GM12878 (cell line): ENCODE results near the gene SLC17A2. TPM values are rescaled to one million over a fixed set of nuclear protein-coding genes. Genes with fewer than 3 reads are reported as not detected.

Experiments used
- ATAC-seq: fragments of 200-7000 bp; cut with Tn5 transposase; 3 replicates; pipeline ENCODE4 v1.9.1; 2020; ENCODE audit warnings: mild to moderate bottlenecking, moderate library complexity
- BruUV-seq: library from RNA; stranded (reverse); fragments of 400-500 nt; replicated peaks from 2 replicates; lab custom pipeline; 2021; lab: Mats Ljungman, UMichigan
- CTCF ChIA-PET: fragments of 300-600 bp; sonication (Branson Sonifier 250); formaldehyde crosslinking; extraction: SDS; loops from one replicate; lab custom pipeline; 2021; ENCODE audit warnings: inconsistent platforms; lab: Yijun Ruan, JAX
- POLR2A ChIA-PET: fragments of 350-600 bp; formaldehyde crosslinking; extraction: SDS; loops from one replicate; lab custom pipeline; 2021; ENCODE audit warnings: inconsistent platforms; lab: Charles Lee
- RAD21 ChIA-PET: fragments of 300-600 bp; sonication (Branson Sonifier 250); formaldehyde crosslinking; loops from one replicate; lab custom pipeline; 2023; ENCODE audit warnings: antibody characterized with exemption; ENCODE audit not compliant: unreplicated experiment; lab: Charles Lee
- SMC1A ChIA-PET: fragments of 300-600 bp; sonication (Branson Sonifier 250); formaldehyde crosslinking; loops from one replicate; lab custom pipeline; 2023; ENCODE audit not compliant: unreplicated experiment, uncharacterized antibody; lab: Charles Lee
- DNase-seq: peaks from one replicate; pipeline ENCODE4 v3.0.0-alpha.2; 2011; ENCODE audit warnings: low read depth, low spot score
- FAIRE-seq: peaks from 3 replicates; lab custom pipeline; 2011; peaks lifted over from hg19 to GRCh38; lab: Jason Lieb, UNC
- H2AFZ ChIP-seq: 2 replicates; pipeline ENCODE4 v1.6.0; 2011; ENCODE audit warnings: low read depth, low read length, control low read depth; ENCODE audit not compliant: control insufficient read depth
- H3K27ac ChIP-seq: 2 replicates; pipeline ENCODE4 v1.5.1; 2011; ENCODE audit warnings: control low read depth; ENCODE audit not compliant: control insufficient read depth, insufficient read depth
- H3K27me3 ChIP-seq, 2 experiments: replicated peaks in 1 of 2; 2 replicates each; pipeline versions ENCODE4 v1.6.0 to v1.6.1; 2011; ENCODE audit warnings: low read length in 1 of 2; ENCODE audit not compliant: control insufficient read depth in 2 of 2, insufficient read depth in 2 of 2
- H3K36me3 ChIP-seq, 2 experiments: 2 replicates each; pipeline ENCODE4 v1.5.1; 2011; ENCODE audit warnings: low read length in 1 of 2; ENCODE audit not compliant: control insufficient read depth in 2 of 2, insufficient read depth in 2 of 2
- H3K4me1 ChIP-seq: 2 replicates; pipeline ENCODE4 v1.6.1; 2011; ENCODE audit warnings: mild to moderate bottlenecking, low read length, moderate library complexity, mixed read lengths; ENCODE audit not compliant: control insufficient read depth, insufficient read depth
- H3K4me2 ChIP-seq: 2 replicates; pipeline ENCODE4 v1.6.0; 2011; ENCODE audit warnings: control low read depth; ENCODE audit not compliant: control insufficient read depth, insufficient read depth
- H3K4me3 ChIP-seq: fragments of 200-600 bp; sonication (generic); 2 replicates; pipeline ENCODE4 v1.5.1; 2016
- H3K79me2 ChIP-seq: 2 replicates; pipeline ENCODE4 v1.6.0; 2011; ENCODE audit warnings: low read length; ENCODE audit not compliant: control insufficient read depth, insufficient read depth
- H3K9ac ChIP-seq: 2 replicates; pipeline ENCODE4 v1.8.0; 2011; ENCODE audit warnings: low read length, control low read depth, mixed read lengths; ENCODE audit not compliant: control insufficient read depth, insufficient read depth
- H3K9me3 ChIP-seq: replicated peaks from 3 replicates; pipeline ENCODE4 v1.5.1; 2011; ENCODE audit warnings: mild to moderate bottlenecking, low read length; ENCODE audit not compliant: control insufficient read depth, insufficient read depth
- H4K20me1 ChIP-seq: 2 replicates; pipeline ENCODE4 v1.6.0; 2011; ENCODE audit not compliant: control insufficient read depth, insufficient read depth
- EZH2 ChIP-seq: IDR thresholded peaks from 2 replicates; pipeline ENCODE4 v1.6.1; 2012; ENCODE audit warnings: low read depth, mild to moderate bottlenecking, control low read depth, inconsistent platforms, low read length, borderline replicate concordance; ENCODE audit not compliant: control insufficient read depth
- GABPA ChIP-seq: IDR thresholded peaks from 2 replicates; pipeline ENCODE4 v1.6.1; 2014; ENCODE audit warnings: antibody characterized with exemption, low read depth, mild to moderate bottlenecking, inconsistent platforms
- TARDBP ChIP-seq: IDR thresholded peaks from 2 replicates; pipeline ENCODE4 v1.6.1; 2016; ENCODE audit warnings: borderline replicate concordance
- WGBS: methylation state at CpG from one replicate; pipeline ENCODE4 v1.1.6; 2016; ENCODE audit warnings: low lambda C conversion rate; ENCODE audit not compliant: insufficient replicate concordance, insufficient coverage; ENCODE audit errors: missing lambda C conversion rate; 5-methylcytosine and 5-hydroxymethylcytosine counted together
- in situ Hi-C: fragments of 300-500 bp; cut with MboI; formaldehyde crosslinking; loops from 9 replicates; pipeline ENCODE4 v1.14.3; 2018; ENCODE audit warnings: mixed read lengths
- intact Hi-C: fragments of 100-400 bp; cut with micrococcal nuclease; formaldehyde crosslinking; loops from one replicate; pipeline ENCODE4 v1.14.2; 2022; ENCODE audit not compliant: unreplicated experiment
- polyA plus RNA-seq, 11 experiments: library from polyadenylated mRNA; depleted of rRNA in 4 of 11; unstranded in 6 of 11; stranded (reverse) in 5 of 11; fragments of >200 nt; fragmentation: Nextera tagmentation in 4 of 11; fragmentation: Illumina TruSeq in 1 of 11; extraction: Ambion mirVana in 4 of 11; extraction: Trizol in 1 of 11; gene quantifications; 1 replicate in 1 of 11; 2 replicates in 10 of 11; pipeline versions ENCODE4 v1.2.1 to v1.2.3, GENCODE V29; 2011 to 2016; ENCODE audit warnings: inconsistent platforms in 2 of 11, missing spikeins in 2 of 11, low read depth in 1 of 11
- total RNA-seq, 4 experiments: library from RNA; depleted of rRNA in 3 of 4; stranded (reverse); fragments of >200 nt in 3 of 4; fragmentation: Illumina TruSeq in 1 of 4; extraction: Trizol in 1 of 4; gene quantifications; 2 replicates each; pipeline versions ENCODE4 v1.2.1 to v1.2.3, GENCODE V29; 2013 to 2021
- TF ChIP-seq, protein P1 (sequence below), 3 experiments: IDR thresholded peaks in 2 of 3; conservative IDR thresholded peaks in 1 of 3; 2 replicates each; pipeline ENCODE4 v1.5.1; 2011; ENCODE audit warnings: low read depth in 3 of 3, low read length in 3 of 3, mild to moderate bottlenecking in 3 of 3, control low read depth in 2 of 3, moderate library complexity in 2 of 3, inconsistent platforms in 1 of 3, mixed read lengths in 1 of 3; ENCODE audit not compliant: control insufficient read depth in 2 of 3, insufficient read depth in 1 of 3; ENCODE audit errors: extremely low read depth in 1 of 3

The SLC17A2 gene
- total and polyA plus RNA-seq, 10 of the 15 experiments (the other 5 are each of a cell fraction or from before 2014, with no cell fraction given): not detected

DNA sequence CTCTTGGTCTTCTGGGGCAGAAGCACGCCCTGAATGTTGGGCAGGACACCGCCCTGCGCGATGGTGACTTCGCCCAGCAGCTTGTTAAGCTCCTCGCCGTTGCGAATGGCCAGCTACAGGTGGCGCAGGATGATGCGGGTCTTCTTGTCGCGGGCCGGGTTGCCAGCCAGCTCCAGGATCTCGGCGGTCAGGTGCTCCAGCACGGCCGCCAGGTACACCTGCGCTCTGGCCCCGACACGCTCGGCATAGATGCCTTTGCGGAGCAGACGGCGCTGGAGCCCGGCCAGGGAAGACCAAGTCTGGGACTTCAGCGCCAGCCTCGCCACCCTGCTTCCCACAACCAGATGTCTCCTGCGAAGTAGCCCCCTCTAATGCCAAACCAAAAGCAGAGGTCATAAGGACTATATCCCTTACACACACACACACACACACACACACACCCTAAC lies 48.4 kb downstream of the SLC17A2 start:
- H3K27ac ChIP-seq: no peak overlapping the region
- ChIA-PET SMC1A (no interaction called here), CTCF (interaction anchor here (0.8 to 1.5 kb wide), 4 partner anchors 25 to 162 kb away, joined by 3 to 6 read pairs (median 4); partner anchors contain the start of gene TRIM38), RAD21 (interaction anchor here (0.7 kb wide), 1 partner anchor 110 kb away, joined by 4 read pairs; no protein-coding TSS in a partner anchor), POLR2A (no interaction called here)
- peak overlapping the region; percentile 23 for H3K4me2 ChIP-seq
- no peaks in the 10 kb centered on the region for H4K20me1 ChIP-seq
- no peaks in the 10 kb centered on the region for H3K4me1 ChIP-seq
- H3K79me2 ChIP-seq: no peaks in the 10 kb centered on the region
- no peak overlapping the region for H3K9ac ChIP-seq
- in situ Hi-C loops (no loop called here), intact Hi-C loops (no loop called here)
- 18% methylated on average over 28 of the region's 28 CpGs for WGBS
- no peak for FAIRE-seq
- no peak overlapping the region for H3K4me3 ChIP-seq
- H3K9me3 ChIP-seq: no peaks in the 10 kb centered on the region
- BruUV-seq: no TSS peak
- H3K27me3 ChIP-seq: no peaks in the 10 kb centered on the region; a peak in 1 of 4 replicates
- peak overlapping the region; percentile 31 for H2AFZ ChIP-seq
- no peak for DNase-seq
- peak; percentile 31 for ATAC-seq
- no peaks in the 10 kb centered on the region for H3K36me3 ChIP-seq
- TF ChIP-seq, protein P1, sequence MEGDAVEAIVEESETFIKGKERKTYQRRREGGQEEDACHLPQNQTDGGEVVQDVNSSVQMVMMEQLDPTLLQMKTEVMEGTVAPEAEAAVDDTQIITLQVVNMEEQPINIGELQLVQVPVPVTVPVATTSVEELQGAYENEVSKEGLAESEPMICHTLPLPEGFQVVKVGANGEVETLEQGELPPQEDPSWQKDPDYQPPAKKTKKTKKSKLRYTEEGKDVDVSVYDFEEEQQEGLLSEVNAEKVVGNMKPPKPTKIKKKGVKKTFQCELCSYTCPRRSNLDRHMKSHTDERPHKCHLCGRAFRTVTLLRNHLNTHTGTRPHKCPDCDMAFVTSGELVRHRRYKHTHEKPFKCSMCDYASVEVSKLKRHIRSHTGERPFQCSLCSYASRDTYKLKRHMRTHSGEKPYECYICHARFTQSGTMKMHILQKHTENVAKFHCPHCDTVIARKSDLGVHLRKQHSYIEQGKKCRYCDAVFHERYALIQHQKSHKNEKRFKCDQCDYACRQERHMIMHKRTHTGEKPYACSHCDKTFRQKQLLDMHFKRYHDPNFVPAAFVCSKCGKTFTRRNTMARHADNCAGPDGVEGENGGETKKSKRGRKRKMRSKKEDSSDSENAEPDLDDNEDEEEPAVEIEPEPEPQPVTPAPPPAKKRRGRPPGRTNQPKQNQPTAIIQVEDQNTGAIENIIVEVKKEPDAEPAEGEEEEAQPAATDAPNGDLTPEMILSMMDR (IDR thresholded peaks at IDR 0.05 in 2 of 3, conservative IDR thresholded peaks at IDR 0.05 in 1 of 3; ENCODE audit: control insufficient read depth in 2 of 3, extremely low read depth in 1 of 3, insufficient read depth in 1 of 3, low read depth in 3 of 3, low read length in 3 of 3): peak; percentile 0 to 22 (median 15); a peak in 1 of 6 replicates
- TF ChIP-seq GABPA: no peak

DNA sequence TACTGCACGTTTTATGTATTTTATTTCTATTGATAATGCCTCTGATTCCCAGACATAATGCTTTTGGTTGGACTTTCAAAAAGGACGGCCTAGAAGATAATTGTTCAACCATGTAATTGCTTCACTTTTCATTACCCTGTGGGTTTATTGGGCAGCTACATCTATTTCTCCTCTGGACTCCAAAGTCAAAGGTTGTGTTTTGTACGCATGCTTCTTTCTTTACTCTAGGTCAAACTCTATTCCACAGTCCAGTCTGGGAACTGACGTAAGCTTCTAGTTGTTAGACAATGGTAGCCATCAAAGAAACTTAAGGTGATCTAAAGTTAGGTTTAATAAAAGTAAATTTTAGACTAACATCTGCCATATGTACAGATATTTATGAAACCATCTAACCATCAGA lies 49.9 kb downstream of the SLC17A2 start:
- ChIA-PET RAD21 (interaction anchor here (0.8 kb wide), 1 partner anchor 123 kb away, joined by 3 read pairs; no protein-coding TSS in a partner anchor), POLR2A (no interaction called here), CTCF (no interaction called here), SMC1A (no interaction called here)
- no peak overlapping the region for H3K4me2 ChIP-seq
- H3K79me2 ChIP-seq: no peaks in the 10 kb centered on the region
- H3K27me3 ChIP-seq: no peaks in the 10 kb centered on the region
- no peak overlapping the region for H3K9ac ChIP-seq
- in situ Hi-C loops (no loop called here), intact Hi-C loops (no loop called here)
- no peaks in the 10 kb centered on the region for H3K9me3 ChIP-seq
- H2AFZ ChIP-seq: no peak overlapping the region
- 67% methylated on average over 4 of the region's 4 CpGs for WGBS
- H3K4me3 ChIP-seq: no peak overlapping the region
- FAIRE-seq (no peak), DNase-seq (no peak), ATAC-seq (no peak)
- H3K4me1 ChIP-seq: no peaks in the 10 kb centered on the region
- no TSS peak for BruUV-seq
- no peak overlapping the region for H3K27ac ChIP-seq
- H4K20me1 ChIP-seq: no peaks in the 10 kb centered on the region
- TF ChIP-seq TARDBP: no peak
- no peak for TF ChIP-seq EZH2
- no peaks in the 10 kb centered on the region for H3K36me3 ChIP-seq
